Measurements from ENCODE around the gene USP47. TPM values are rescaled to one million over a fixed set of nuclear protein-coding genes. Genes with fewer than 3 reads are reported as not detected.

The USP47 gene
- total and polyA plus RNA-seq, 7 donors = 31.3 to 132 (median 78.9) TPM

DNA sequence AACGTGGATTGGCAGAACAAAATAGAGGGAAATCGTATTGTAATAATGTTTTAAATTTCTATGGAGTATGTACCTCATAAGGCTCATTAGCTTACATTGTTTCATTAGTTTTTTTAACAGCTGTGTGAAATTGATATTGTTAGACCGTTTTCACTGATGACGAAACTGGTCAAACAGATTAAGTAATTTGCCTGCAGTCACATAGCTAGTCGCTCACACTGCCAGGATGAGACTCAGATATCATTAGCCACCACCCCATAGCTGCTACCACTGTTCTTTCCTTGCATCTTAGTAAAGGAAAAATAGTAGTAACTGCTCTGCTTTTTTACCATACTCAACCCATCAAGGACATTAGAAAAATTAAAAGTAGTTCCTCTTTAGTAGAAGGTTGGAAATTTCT lies 102.7 kb downstream of the USP47 start:
- Histone ChIP-seq H3K27ac (no peak overlapping the region), H3K27me3 (ENCODE audit: insufficient read depth in 3 of 3, low read length in 2 of 3) (no peaks in the 10 kb centered on the region), H3K4me1 (peaks cover 10% of the 10 kb centered on the region), H3K4me3 (no peak overlapping the region), H3K36me3 (ENCODE audit: insufficient read depth in 1 of 2, low read depth in 1 of 2) (peaks cover 3 to 79% of the 10 kb centered on the region in 2 donors), H3K9me3 (no peaks in the 10 kb centered on the region)
- TF ChIP-seq, protein P1, sequence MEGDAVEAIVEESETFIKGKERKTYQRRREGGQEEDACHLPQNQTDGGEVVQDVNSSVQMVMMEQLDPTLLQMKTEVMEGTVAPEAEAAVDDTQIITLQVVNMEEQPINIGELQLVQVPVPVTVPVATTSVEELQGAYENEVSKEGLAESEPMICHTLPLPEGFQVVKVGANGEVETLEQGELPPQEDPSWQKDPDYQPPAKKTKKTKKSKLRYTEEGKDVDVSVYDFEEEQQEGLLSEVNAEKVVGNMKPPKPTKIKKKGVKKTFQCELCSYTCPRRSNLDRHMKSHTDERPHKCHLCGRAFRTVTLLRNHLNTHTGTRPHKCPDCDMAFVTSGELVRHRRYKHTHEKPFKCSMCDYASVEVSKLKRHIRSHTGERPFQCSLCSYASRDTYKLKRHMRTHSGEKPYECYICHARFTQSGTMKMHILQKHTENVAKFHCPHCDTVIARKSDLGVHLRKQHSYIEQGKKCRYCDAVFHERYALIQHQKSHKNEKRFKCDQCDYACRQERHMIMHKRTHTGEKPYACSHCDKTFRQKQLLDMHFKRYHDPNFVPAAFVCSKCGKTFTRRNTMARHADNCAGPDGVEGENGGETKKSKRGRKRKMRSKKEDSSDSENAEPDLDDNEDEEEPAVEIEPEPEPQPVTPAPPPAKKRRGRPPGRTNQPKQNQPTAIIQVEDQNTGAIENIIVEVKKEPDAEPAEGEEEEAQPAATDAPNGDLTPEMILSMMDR (IDR thresholded peaks at IDR 0.05) = no peak
- ATAC-seq (peak; percentile 56 to 83 (median 66)), DNase-seq (no peak)
- WGBS, 3 donors = 65 to 74% (median 70%) methylated on average over 5 of the region's 5 CpGs
- intact Hi-C loops (cut with DNase I) = loop anchor here in 1 of 2 donors (10.0 kb wide), 1 partner anchor 60 kb away; no protein-coding TSS in a partner anchor

DNA sequence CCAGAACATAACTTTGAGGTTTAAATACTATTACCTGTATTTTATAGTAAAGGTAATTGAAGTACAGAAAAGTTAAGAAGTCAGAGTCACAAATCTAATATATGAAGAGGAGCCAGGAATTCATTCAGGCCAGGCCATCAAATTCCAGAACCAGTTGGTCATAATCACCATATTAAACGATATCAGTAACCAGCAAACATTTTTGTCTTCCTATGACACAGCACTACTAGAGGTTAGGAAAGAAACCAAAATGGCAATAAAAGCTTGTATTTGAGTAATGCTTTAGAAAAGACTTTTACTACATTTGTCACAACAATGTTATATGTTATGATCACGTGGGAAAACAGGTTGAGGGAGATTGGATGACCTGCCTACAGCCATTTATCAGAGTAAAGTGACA lies 104.4 kb downstream of the USP47 start:
- H3K9me3 ChIP-seq = no peaks in the 10 kb centered on the region
- 26 to 52% (median 44%) methylated on average over 2 of the region's 2 CpGs for WGBS, 3 donors
- peaks cover 10% of the 10 kb centered on the region for H3K4me1 ChIP-seq
- DNase-seq (no peak), ATAC-seq (peak in 3 of 4 donors; percentile 47 to 61 (median 57))
- peaks cover 4 to 79% of the 10 kb centered on the region in 2 donors for H3K36me3 ChIP-seq (ENCODE audit: insufficient read depth in 1 of 2, low read depth in 1 of 2)
- no peaks in the 10 kb centered on the region for H3K27me3 ChIP-seq (ENCODE audit: insufficient read depth in 3 of 3, low read length in 2 of 3)
- no peak overlapping the region for H3K4me3 ChIP-seq
- TF ChIP-seq, protein P1 (IDR thresholded peaks at IDR 0.05) = no peak
- peak overlapping the region; percentile 6 for H3K27ac ChIP-seq
- intact Hi-C loops (cut with DNase I) = loop anchor here in 1 of 2 donors (10.0 kb wide), 1 partner anchor 61 kb away; no protein-coding TSS in a partner anchor

DNA sequence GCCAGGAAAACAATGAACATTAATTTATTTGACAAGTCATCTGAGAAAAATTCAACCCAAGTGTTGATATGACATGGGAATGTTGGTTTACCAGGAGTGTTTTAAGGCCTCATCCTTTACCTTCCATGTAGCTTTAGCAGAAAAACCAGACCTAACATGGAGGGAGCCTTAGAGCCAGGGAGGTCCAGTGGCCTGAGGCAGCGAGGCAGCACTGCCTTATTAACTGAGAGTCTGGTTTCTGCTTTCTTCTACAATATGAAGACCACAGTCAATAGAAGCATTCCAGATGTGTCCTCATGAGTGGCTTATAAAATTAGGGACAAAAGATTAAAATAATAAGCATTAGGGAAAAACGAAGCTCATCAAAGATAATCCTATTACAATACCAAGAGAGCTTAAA lies 105.1 kb downstream of the USP47 start:
- no peak overlapping the region for H3K4me3 ChIP-seq
- intact Hi-C loops (cut with DNase I) = loop anchor here in 1 of 2 donors (10.0 kb wide), 1 partner anchor 62 kb away; no protein-coding TSS in a partner anchor
- TF ChIP-seq, protein P1 (IDR thresholded peaks at IDR 0.05) = no peak
- H3K36me3 ChIP-seq (ENCODE audit: insufficient read depth in 1 of 2, low read depth in 1 of 2) = peaks cover 5 to 79% of the 10 kb centered on the region in 2 donors
- no peaks in the 10 kb centered on the region for H3K9me3 ChIP-seq
- peak overlapping the region; percentile 6 for H3K27ac ChIP-seq
- peaks cover 10% of the 10 kb centered on the region for H3K4me1 ChIP-seq
- no peaks in the 10 kb centered on the region for H3K27me3 ChIP-seq (ENCODE audit: insufficient read depth in 3 of 3, low read length in 2 of 3)
- DNase-seq (no peak), ATAC-seq (no peak)
- WGBS, 3 donors = 93 to 95% (median 93%) methylated on average over 2 of the region's 2 CpGs

DNA sequence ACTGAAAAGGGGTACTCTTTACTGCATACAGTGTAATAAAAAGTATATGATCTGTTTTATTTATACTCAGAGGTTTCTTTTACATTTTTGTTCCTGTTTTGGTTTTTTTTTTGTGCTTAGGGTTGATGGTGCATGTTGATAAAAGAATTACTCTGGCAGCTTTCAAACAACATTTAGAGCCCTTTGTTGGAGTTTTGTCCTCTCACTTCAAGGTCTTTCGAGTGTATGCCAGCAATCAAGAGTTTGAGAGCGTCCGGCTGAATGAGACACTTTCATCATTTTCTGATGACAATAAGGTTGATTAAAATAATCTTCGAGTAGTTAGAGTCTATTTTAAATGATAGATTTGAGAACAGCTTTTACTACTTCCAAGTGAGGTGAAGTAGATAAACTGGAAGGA lies 106.1 kb downstream of the USP47 start:
- H3K27me3 ChIP-seq (ENCODE audit: insufficient read depth in 3 of 3, low read length in 2 of 3) = no peaks in the 10 kb centered on the region
- H3K36me3 ChIP-seq (ENCODE audit: insufficient read depth in 1 of 2, low read depth in 1 of 2) = peaks cover 5 to 79% of the 10 kb centered on the region in 2 donors
- H3K4me1 ChIP-seq = peaks cover 10% of the 10 kb centered on the region
- DNase-seq = no peak
- H3K4me3 ChIP-seq = no peak overlapping the region
- no peak for ATAC-seq
- H3K9me3 ChIP-seq = no peaks in the 10 kb centered on the region
- peak overlapping the region; percentile 11 for H3K27ac ChIP-seq
- WGBS, 3 donors = 91 to 95% (median 94%) methylated on average over 4 of the region's 4 CpGs
- intact Hi-C loops (cut with DNase I) = loop anchor here in 1 of 2 donors (10.0 kb wide), 1 partner anchor 63 kb away; no protein-coding TSS in a partner anchor
- TF ChIP-seq, protein P1 (IDR thresholded peaks at IDR 0.05) = no peak

Measured in psoas muscle (tissue), 8 donors.